Right forelimb (tissue), 1 donor: ENCODE data around the gene HPCAL1.
A peak's percentile ranks its signal among the peaks of the same experiment; 100 is the strongest.
"Not testable (repeated sequence)": the region's sequence is repeated elsewhere in the genome, so short reads cannot be mapped to it uniquely, and the experiment has no call there.

ENCODE experiments used
- DNase-seq: peaks from one replicate; pipeline ENCODE4 v3.0.0-alpha.2; 2018

HPCAL1 gene

DNA sequence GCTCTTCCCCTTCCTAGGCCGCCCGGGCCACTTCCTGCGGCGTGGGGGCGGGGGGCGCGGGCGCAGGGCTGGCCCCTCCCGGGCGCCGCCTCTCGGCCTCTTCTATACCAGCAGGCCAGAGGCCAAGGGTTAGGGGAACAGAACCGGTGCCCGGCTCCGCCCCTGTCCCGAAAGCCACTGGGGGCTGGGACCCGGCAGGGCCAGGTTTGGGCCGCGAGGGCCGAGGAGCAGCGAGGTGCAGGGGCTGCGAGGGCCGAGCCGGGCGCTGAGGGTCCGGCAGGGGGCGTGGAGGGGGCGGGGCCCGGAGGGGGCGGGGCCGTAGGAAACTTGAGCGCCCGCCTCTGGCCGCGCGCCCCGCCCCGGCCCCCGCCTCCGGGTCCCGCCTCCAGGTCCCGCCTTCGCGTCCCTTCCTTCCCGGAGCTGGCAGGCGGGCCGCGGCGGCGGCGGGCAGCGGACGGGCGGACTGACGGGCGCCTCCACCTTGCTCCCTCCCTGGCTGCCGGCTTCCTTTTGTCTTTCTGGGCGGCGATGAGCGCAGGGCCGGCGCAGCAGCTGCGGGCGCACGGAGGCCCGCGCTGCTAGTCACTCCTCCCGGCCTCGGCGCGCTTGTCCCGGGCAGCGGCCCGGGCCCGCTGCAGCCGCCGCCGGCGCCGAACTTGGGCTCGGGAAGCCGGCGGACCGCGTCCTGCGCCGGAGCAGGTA lies at the start of gene HPCAL1:
HPCAL1 (plus strand) TSS at position 426 of the 702 bp plus-strand sequence. CDS start 116,854 bp downstream, outside the sequence.
- peak; percentile 92 for DNase-seq

DNA sequence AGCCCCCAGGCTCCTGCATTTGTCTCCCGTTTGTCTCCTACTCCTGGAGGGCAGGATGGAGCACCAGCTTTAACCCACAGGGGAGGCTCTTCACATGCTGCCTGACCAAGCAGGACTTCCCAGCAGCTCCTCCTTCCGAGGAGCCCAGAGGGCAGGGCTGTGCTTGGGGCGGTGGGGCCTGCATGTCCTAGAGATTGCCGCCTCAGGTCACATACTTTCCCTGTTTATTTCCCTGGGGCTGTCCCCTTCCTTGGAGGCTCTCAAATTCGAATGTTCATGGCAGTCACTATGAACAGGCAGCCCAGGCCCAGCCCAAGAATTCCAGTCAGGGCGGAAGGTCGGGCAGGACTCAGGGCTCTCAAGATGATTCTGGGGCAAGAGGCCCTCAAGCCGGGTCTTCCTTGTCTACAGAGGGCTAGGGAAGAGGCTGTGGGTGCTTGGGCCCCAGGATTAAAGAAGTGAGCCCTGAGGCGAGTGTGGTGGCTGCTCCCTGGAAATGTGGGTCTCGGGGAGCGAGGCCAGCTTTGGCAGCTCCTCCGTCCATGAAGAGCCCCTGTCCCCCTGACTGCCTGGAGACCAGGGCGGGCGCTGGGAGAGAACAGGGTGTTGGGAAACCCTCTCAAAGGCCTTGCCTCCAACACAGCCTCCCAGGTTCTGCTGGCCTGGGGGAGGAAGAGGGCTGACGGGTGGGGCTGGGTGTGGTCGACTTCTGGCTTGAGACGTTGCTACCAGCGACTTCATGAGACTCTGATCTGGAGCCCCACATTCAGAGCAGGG lies 48.9 kb upstream of the HPCAL1 start:
- no peak for DNase-seq

DNA sequence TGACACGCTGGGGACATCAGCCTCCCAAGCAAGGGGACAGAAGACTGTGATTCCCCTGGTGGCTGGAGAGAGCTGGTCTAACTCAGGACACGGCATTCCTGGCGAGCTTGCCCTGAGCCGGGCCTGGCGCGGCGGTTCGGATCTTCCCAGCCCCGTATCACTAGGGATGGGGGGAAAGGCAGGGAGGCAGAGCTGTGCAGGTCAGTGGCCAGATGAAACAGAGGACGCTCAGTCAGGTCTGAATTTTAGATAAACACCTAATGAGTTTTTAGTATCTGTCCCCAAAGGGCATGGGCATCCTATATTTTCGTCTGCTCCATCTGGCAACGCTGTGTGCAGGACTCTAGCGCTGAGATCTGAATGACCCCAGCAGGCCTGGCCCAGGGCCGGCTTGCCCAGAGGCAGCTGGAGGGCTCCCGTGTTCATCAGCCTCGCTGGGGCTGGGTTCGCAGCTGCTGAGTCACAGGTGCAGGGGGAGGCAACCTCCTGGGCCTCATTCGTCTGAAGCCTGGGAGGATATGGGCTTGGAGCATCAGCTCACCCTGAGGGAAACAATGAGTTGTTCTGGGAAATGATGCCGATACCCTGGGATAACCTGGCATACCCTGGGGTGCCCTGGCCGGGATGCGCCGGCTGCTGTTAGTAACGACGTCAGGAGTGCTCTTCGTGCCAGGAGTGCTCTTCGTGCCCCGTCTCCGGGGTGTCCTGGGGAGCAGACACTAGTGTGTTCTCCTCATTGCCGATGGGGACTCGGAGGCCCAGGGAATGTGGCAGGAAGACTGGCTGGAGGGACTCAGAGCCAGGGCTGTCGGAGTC lies 48.1 kb upstream of the HPCAL1 start:
- DNase-seq, result no peak

DNA sequence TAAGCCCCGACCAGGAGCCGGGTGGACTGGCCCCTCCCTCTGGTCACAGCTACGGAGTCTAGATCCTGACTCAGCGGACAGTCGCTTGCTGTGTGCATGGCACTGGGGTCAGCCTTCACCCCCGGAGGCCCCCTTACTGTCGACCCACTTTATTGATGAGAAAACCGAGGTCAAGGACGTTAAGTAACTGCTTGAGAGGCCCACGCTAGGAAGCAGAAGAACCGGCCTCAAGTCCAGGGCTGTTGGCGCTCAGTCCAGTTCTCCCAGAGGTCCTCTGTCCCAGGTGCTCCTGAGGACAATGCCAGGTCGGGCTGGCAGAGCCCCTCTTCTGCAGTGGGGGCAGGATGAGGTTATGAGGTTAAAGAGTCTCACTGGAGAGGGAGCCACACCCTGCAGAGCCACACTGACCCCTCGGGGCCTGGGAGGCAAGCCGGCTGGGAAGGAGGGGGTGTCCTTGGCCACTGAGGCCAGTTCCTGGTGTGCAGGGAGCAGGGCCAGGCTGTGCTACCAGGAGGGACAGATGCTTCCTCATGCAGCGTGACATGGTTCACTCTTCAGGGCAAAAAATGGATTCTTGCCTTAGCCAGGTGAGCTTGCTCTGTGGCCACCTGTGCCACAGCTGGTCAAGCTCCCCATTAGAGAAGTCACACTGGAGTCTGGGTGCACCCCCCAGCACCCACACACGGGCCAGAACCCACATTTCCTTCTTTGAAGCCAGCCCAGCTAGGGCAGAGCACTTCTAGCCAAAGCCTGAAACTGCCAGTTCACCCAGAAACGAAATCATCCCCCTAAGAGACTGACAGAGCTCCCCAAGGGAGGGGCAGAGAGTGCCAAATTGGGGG lies 47.3 kb upstream of the HPCAL1 start:
- DNase-seq, result no peak

DNA sequence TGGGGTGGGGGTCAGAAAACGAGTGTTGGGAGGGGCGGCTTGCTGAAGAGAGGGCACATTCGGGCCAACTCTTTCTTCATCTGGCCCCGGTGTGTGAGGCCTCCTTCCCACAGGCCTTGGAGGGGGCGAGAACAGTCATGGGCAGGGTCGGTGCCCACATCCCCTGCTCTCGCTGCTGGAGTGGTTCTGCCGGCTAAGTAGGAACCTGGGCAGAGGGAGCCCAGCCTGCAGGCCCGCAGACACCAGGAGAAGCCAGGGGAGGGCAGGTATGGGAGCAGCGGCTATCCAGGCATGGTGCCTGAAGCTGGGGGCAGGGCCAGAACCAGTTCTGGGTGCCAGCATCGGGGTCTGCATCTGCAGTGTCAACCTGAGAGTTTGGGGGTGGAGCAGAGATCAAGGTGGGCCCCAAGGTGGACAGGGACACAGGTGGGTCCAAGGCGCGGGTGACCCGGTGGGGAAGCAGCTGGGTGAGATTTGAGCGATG lies 46.6 kb upstream of the HPCAL1 start:
- no peak for DNase-seq

DNA sequence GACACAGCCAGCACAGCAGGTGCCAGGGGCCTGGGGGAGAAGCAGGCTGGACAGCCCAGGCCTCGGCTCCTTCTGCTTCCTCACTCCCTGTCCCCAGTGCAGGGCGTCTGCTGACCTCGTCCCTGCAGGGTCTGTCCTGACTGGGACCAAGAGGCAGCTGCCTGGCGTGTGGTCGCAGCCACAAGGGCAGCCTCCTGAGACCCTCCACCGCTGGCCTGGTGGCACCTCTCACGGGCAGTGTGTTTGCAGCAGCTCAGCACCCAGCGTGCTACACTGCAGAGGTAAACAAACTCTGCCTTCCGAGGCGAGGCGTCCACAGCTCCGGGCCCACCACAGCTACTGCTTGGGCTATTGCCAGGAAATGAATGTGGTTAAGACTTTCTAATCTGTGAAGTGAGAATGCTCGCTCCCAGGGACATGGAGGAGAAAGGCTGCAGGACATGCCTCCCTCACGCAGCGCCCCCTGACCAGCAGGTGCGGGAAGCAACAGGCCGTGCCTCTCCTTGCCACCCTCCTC lies 46.1 kb upstream of the HPCAL1 start:
- DNase-seq, result no peak

DNA sequence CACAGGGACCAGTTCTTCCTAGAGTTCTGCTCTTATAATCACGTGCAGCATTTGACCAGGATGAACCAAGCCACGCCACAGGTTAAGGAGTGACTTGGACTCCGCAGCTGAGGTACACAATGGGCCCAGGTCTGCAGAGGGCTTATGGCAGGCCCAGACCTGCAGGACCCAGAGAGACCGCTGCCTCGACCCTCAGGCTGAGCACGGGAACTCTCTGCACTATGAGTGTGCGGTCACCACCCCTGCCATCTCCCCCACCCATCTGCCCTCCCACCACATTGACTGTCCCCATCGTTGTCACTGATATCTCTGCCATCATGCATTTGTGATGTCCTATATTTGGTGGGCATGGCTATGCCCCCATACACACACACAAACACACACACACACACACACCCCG lies 45.7 kb upstream of the HPCAL1 start:
- DNase-seq, result no peak

DNA sequence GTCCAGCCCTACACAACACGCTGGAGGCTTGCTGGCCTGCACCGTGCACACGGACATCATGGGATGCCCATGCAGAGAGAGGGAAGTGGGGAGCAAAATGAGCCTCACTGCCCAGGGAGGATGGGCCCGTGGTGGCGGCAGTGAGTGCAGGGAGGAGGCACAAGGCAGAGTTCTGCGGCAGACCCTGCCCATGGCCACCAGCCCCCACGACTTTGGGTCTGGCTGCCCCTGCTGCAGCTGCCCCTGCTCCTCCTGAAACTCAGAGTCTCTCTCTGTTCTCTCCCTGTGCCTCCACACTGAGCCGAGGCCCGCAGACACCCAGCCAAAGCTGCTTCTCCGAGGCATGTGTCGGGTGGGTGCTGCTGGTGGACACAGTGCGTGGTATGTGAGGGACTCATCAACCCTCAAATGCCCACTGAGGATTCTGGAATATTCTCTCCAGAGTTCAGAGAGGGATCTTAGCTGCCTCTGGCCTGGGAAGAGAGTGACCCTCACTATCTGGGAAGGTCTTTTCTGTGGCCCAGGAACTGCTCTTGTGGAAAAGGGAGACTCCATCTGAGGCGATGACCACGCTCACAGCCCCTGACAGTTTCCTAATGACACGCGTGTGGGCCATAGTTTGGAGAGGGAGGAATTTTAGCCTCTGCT lies 45.1 kb upstream of the HPCAL1 start:
- DNase-seq, result no peak

DNA sequence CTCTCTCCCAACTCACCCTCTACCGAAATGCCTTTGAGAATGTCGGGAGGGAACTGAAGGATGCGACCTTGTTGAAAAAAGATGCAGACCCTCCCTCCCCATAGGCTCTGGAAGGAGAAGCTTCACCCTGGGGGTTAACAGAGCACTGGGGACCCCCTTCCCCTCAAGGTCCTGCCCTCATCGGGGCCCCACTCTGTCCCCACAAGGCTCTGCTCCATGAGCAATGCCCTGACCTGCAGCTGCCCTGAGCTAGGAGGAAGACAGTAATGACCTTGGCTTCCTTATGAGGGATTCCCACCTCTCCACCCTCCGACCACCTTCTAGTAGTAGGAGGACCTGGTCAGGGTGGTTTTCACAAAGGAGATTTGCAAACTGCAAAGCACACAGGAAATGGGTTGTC lies 44.4 kb upstream of the HPCAL1 start:
- no peak for DNase-seq

DNA sequence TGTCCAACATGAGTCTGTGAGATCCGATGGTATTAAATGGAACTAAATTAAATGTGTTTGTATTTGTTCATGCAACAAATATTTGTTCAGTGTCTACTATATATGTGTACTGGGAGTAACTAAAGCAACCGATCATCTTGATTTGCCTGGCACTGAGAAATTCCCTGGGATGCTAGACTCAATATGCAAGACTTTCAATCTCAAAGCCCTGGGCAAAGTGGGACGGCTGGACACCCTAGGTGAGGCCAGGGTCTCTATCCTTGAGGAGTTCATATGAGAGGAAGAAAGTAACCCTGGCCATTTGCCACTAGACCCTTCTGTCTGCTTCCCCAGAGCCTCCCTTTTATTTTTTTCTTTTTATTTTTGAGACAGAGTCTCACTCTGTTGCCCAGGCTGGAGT lies 44.0 kb upstream of the HPCAL1 start:
- no peak for DNase-seq

DNA sequence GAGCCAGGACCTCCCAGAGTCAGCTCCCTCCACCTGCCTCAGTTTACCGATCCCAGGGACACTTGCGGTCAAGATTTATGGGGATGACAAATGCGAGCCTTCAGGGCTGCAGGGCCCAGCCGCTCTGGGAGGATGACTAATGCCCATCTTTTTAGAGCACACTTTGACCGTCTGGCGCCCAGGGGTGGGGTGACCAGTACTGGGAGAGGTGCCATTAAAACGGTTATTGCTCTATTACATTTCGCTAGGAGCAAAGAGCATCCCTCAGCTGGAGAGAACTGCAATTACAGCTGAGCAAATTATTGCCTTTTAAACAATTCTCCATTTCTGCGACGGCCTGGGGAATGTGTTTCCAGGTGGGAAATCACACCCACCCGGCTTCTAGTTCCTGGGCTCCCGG lies 42.6 kb upstream of the HPCAL1 start:
- no peak for DNase-seq

DNA sequence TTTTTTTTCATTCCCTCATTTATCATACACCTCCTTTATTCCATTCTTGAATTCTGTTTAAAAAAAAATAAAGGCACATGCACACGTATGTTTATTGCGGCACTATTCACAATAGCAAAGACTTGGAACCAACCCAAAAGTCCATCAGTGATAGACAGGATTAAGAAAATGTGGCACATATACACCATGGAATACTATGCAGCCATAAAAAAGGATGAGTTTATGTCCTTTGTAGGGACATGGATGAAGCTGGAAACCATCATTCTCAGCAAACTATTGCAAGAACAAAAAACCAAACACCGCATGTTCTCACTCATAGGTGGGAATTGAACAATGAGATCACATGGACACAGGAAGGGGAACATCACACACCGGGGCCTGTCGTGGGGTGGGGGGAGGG lies 39.2 kb upstream of the HPCAL1 start:
- DNase-seq, result not testable (repeated sequence)

DNA sequence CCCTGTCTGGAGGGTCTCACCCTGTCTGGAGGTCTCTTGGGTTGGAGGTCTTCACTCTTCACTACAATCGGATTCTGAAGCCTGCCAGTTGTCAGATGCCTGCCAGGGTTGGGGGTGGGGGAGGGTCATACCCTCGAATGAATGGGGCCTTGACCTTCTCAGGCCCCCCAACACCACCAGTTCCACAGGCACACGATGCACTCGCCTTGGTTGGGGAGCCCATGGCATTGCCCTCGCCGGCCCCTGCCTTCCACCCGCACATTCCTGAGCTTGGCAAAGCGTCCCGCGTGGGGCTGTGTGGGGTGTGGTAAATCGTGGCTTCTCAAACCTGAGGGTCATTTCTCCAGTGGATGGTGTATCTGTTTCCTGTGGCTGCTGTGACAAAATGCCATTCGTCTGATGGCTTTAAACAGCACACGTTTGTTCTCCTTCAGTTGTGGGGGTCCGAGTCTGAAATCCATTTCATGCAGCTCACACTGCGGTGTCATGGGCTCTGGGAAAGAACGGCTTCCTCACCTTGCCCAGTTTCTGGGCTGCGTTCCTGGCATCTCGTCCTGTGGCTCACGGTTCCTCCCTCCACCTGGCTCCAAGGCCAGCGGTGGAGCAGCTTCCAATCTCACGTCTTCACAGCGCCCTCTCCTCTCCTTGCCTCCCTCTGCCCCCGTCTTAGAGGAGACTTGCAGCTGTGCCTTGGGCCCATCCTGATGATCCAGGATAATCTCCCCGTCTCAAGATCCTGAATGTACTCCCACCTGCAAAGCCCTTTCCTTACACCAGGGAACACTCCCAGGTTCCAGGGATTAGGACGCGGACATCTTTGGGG lies 38.0 kb upstream of the HPCAL1 start:
- no peak for DNase-seq

DNA sequence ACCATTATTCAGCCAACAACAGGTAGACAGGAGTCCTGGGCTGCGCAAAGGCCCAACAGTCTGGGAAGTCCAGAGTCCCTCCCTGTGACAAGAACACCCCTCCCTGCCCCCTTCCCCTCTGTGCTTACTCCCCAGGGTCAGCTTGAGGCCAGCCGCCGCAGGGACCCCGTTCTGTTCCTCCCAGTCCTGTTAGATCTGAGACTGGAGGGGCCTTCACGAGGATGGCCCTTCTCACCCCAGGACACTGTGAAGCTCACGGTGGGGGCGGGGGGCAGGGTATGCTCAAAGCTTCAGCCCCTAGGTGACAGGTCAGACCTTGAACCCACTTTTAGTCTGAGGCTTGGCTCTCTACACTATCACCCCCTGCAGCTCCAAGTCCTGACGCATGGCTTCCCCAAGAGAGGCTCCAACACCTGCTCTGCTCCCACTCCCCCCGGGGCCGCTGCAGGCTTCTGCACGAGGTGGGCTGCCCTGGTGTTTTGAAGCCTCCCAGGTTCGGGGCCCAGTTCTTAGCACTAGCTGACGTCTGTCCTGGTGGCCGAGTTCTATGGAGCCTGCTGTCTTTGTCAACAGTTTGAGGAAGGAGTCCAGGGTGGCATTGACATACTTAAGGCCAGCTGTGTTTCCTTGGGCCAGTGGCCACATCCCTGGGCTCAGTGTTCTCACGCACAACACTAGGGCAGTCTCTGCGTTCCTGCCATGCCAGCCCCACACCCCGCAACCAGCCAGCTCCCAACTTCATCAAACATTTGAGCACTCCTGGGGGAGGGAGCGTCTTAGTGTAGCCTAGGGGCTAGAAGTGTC lies 37.2 kb upstream of the HPCAL1 start:
- DNase-seq, result no peak

DNA sequence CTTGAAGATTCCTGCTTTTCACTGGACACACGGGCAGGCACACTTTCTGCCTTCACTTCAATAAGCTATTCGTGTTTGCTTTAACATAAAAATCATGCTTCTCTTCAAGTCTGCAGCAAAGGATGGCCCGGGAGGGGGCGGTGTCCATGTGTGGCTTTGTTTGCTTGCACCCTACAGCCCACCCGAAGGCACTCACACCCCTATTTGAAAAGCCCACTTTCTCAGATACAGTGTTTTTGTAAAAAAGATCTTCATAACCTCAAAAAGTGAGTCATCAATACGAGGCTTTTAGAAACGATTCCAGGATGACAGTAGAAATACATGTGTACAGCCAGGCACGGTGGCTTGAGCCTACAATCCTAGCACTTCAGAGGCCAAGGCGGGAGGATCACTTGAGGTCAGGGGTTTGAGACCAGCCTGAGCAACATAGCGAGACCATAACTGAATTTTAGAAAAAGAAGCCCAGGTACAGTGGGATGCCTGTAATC lies 36.5 kb upstream of the HPCAL1 start:
- no peak for DNase-seq

DNA sequence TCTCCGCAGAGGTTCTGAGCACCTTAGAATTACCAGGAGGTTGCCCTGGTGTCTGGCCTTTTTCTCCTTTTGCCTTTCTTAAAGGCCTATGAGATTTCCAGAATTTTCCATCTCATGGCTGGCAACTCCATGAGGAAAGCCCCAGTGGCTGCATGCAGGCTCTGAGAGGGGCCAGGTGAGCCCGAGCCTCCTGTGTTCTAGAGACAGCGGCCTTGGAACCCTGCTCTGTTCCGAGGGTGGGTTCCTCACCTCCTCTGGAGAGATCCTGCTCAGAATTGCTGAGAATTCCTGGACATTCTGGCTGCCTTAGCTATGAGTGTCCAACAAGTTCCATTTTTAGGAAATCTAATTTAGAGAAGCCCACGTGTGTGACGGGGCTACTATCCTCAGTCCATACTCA lies 35.7 kb upstream of the HPCAL1 start:
- DNase-seq, result no peak

DNA sequence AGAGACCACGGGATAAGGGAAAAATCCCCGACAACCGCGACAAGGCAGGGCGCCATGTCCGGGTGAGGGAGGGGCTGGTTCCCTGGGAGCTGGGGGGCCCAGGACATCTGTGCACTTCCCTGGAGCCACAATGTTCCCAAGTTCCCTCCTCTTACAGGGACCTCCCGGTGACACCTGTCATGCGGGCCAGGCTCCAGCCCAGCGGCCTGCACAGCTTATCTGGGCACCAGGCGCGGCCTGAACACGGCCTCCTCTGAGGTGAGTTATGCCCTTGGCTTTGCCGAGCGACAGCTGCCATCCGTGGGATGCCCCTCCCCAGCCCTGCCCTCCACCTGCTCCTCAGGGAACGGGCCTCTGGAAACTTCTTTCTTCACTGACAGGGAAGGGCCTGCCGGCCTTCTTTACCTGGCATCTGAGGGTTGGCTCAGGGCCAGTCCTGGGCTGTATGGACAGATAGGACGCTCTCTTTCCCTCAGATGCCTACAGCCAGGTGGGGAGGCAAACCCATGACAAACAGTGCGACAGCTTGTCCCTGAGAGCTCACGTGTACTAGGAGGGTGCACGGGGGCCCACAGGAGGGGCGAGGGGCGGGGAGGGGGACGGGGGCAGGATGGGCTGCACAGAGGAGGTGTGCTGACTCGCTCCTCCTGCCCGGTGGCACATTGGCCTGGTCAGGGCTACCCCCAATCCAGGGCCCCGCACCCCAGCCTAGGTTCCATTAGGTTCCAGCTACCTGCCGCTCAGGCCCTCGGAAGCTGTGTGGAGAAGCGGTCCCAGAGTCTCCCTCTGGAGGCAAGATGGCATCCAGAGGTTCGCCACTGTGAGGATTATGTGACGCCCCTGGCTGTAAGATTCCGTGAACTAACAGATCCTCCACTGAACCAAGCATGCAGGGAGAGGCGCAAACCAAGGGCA lies 34.9 kb upstream of the HPCAL1 start:
- peak; percentile 49 for DNase-seq

DNA sequence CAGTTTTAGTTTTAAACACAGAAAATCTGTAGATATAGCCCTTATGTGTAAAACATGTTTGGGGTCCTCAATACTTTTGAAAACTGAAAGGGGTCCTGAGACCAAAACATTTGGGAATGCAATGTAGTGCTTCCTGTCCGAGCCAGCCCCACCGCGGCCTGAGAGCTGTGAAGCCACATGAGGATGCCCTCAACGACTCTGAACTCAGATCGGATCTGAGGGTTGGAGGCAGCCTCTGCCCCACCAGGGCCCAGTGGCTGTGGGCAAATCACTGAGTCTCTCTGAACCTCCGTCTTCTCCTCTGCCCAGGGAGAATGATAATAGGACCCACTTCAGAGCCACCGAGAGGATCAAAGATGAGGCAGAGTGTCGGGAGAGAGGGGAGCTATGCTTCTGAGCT lies 33.4 kb upstream of the HPCAL1 start:
- peak; percentile 4 for DNase-seq
